Stomach (tissue), 9 donors: Measurements from ENCODE around the gene MOV10L1. TPM values are rescaled to one million over a fixed set of nuclear protein-coding genes. Genes with fewer than 3 reads are reported as not detected.
"Not testable (repeated sequence)": the region's sequence is repeated elsewhere in the genome, so short reads cannot be mapped to it uniquely, and the experiment has no call there.

ENCODE experiments used
- DNase-seq, 2 donors: peaks; one replicate each; pipeline versions ENCODE4 v3.0.0 to v3.0.0-alpha.2; 2013 to 2019
- H3K27ac ChIP-seq, 5 donors: fragments of 200-600 bp in 4 of 5; sonication (generic) in 4 of 5; one replicate each; pipeline ENCODE4 v1.5.1; 2013 to 2019; ENCODE audit warnings: mild to moderate bottlenecking in 1 of 5, moderate library complexity in 1 of 5
- H3K27me3 ChIP-seq, 3 donors: fragments of 200-600 bp; sonication (generic); one replicate each; pipeline ENCODE4 v1.5.1; 2017 to 2019; ENCODE audit warnings: mixed run types in 1 of 3
- H3K36me3 ChIP-seq, 4 donors: fragments of 200-600 bp; sonication (generic); 1 replicate in 3 of 4; 2 replicates in 1 of 4; pipeline ENCODE4 v1.5.1; 2016 to 2019
- H3K4me1 ChIP-seq, 4 donors: fragments of 200-600 bp; sonication (generic); one replicate each; pipeline ENCODE4 v1.5.1; 2016 to 2019
- H3K4me3 ChIP-seq, 4 donors: fragments of 200-600 bp; sonication (generic) in 3 of 4; one replicate each; pipeline ENCODE4 v1.5.1; 2016 to 2019; ENCODE audit warnings: mild to moderate bottlenecking in 1 of 4
- H3K9me3 ChIP-seq, 4 donors: fragments of 200-600 bp; sonication (generic); one replicate each; pipeline ENCODE4 v1.5.1; 2016 to 2019
- CTCF ChIP-seq, 7 experiments: fragments of 450-650 bp in 4 of 7; fragments of 200-600 bp in 3 of 7; sonication (generic) in 3 of 7; IDR thresholded peaks; one replicate each; pipeline ENCODE4 v1.5.1; 2016 to 2019; ENCODE audit warnings: antibody characterized with exemption in 7 of 7, control low read depth in 2 of 7, mild to moderate bottlenecking in 1 of 7
- EP300 ChIP-seq: sonication (generic); formaldehyde crosslinking; IDR thresholded peaks from one replicate; pipeline ENCODE4 v1.6.1; 2017; ENCODE audit warnings: antibody characterized with exemption
- POLR2A ChIP-seq, 4 donors: fragments of 450-650 bp; IDR thresholded peaks; one replicate each; pipeline ENCODE4 v1.6.1; 2016; ENCODE audit warnings: antibody characterized with exemption in 4 of 4, control low read depth in 2 of 4, mild to moderate bottlenecking in 1 of 4, moderate library complexity in 1 of 4
- POLR2AphosphoS5 ChIP-seq, 3 donors: sonication (generic); formaldehyde crosslinking; IDR thresholded peaks; one replicate each; pipeline ENCODE4 v1.6.1; 2016; ENCODE audit warnings: antibody characterized with exemption in 3 of 3
- WGBS, 5 donors: extraction: QIAGEN DNeasy Blood & Tissue Kit in 3 of 5; methylation state at CpG; one replicate each; pipeline versions ENCODE4 v1.1.5 to v1.1.7; 2013 to 2018; 5-methylcytosine and 5-hydroxymethylcytosine counted together
- intact Hi-C: fragments of 100-400 bp; cut with DNase I; formaldehyde crosslinking; loops from one replicate; pipeline ENCODE4 v1.15.1; 2023; ENCODE audit warnings: low total_unique reads
- polyA plus RNA-seq, 3 donors: library from polyadenylated mRNA; stranded (reverse); fragments of 200-250 nt; gene quantifications; one replicate each; pipeline ENCODE4 v1.2.3, GENCODE V29; 2013
- total RNA-seq, 5 donors: library from RNA; depleted of rRNA; stranded (reverse); fragments of >200 nt; gene quantifications; one replicate each; pipeline versions ENCODE4 v1.1.0 to v1.2.3, GENCODE V29; 2014 to 2016
- donor health status: healthy with polysubstance abuse.
- donor health status: Bipolar disorder and iron deficiency.
- donor health status: healthy.

MOV10L1 gene
- total and polyA plus RNA-seq, 8 donors, result 0.12 to 2.8 (median 0.46) TPM; not detected in 3

- DNase-seq, result no peak
- intact Hi-C loops, result no loop called here
- no peaks in the 10 kb centered on the region for H3K9me3 ChIP-seq
- no peaks in the 10 kb centered on the region for H3K27me3 ChIP-seq
- TF ChIP-seq CTCF (IDR thresholded peaks at IDR 0.05) (no peak), POLR2AphosphoS5 (IDR thresholded peaks at IDR 0.05) (no peak), EP300 (no peak), POLR2A (IDR thresholded peaks at IDR 0.05) (no peak)
- no peak overlapping the region for H3K4me3 ChIP-seq
- H3K36me3 ChIP-seq, result peaks cover 10 to 58% (median 47%) of the 10 kb centered on the region in 4 donors
- H3K4me1 ChIP-seq, result peaks cover 17 to 67% (median 45%) of the 10 kb centered on the region in 4 donors
- H3K27ac ChIP-seq, result no peak overlapping the region
- WGBS, 5 donors, result 96 to 100% (median 97%) methylated on average over 1 of the region's 1 CpG
These were observed 113.5 kb downstream of the MOV10L1 start for GRCh38 chr22:50203288-50203687.

- no peak for DNase-seq
- Histone ChIP-seq H3K27ac (no peak overlapping the region), H3K4me3 (no peak overlapping the region), H3K9me3 (no peaks in the 10 kb centered on the region), H3K36me3 (peaks cover 12 to 60% (median 50%) of the 10 kb centered on the region in 4 donors), H3K27me3 (no peaks in the 10 kb centered on the region), H3K4me1 (peaks cover 14 to 65% (median 43%) of the 10 kb centered on the region in 4 donors)
- no peak for TF ChIP-seq POLR2AphosphoS5 (IDR thresholded peaks at IDR 0.05)
- no peak for TF ChIP-seq POLR2A (IDR thresholded peaks at IDR 0.05)
- no peak for TF ChIP-seq EP300
- intact Hi-C loops, result no loop called here
- 92 to 94% (median 94%) methylated on average over 7 of the region's 7 CpGs for WGBS, 5 donors
These were observed 114.8 kb downstream of the MOV10L1 start for GRCh38 chr22:50204571-50204970.

- H3K27me3 ChIP-seq, H3K4me3 ChIP-seq, H3K9me3 ChIP-seq, DNase-seq, H3K27ac ChIP-seq, intact Hi-C loops: not testable (repeated sequence)
- 88 to 90% (median 90%) methylated on average over 9 of the region's 9 CpGs for WGBS, 5 donors
- H3K4me1 ChIP-seq, result peaks cover 9 to 65% (median 43%) of the 10 kb centered on the region in 4 donors
- peaks cover 12 to 62% (median 52%) of the 10 kb centered on the region in 4 donors for H3K36me3 ChIP-seq
These were observed 115.2 kb downstream of the MOV10L1 start for GRCh38 chr22:50204998-50205397.

- 89 to 94% (median 93%) methylated on average over 39 to 45 of the region's 45 CpGs for whole genome bisulfite sequencing, 5 donors
- no peak for DNase-seq
- H3K9me3 ChIP-seq, result no peaks in the 10 kb centered on the region
- peaks cover 7 to 64% (median 42%) of the 10 kb centered on the region in 4 donors for H3K4me1 ChIP-seq
- intact Hi-C loops, result no loop called here
- no peak overlapping the region for H3K4me3 ChIP-seq
- H3K36me3 ChIP-seq, result peaks cover 20 to 71% (median 62%) of the 10 kb centered on the region in 4 donors
- TF ChIP-seq POLR2AphosphoS5 (IDR thresholded peaks at IDR 0.05), result no peak
- H3K27me3 ChIP-seq, result no peaks in the 10 kb centered on the region
- H3K27ac ChIP-seq, result peak overlapping the region in 1 of 5 donors; percentile 29
These were observed 116.2 kb downstream of the MOV10L1 start for GRCh38 chr22:50205781-50206569.

- peaks cover 26 to 78% (median 68%) of the 10 kb centered on the region in 4 donors for H3K36me3 ChIP-seq
- H3K4me3 ChIP-seq, result no peak overlapping the region
- no peak overlapping the region for H3K27ac ChIP-seq
- intact Hi-C loops, result no loop called here
- peaks cover 5 to 63% (median 39%) of the 10 kb centered on the region in 4 donors for H3K4me1 ChIP-seq
- TF ChIP-seq CTCF (IDR thresholded peaks at IDR 0.05) (peak in 2 of 7 experiments; percentile 8 to 23), EP300 (no peak)
- 33 to 55% (median 42%) methylated on average over 10 of the region's 10 CpGs for WGBS, 5 donors
- no peaks in the 10 kb centered on the region for H3K27me3 ChIP-seq
- H3K9me3 ChIP-seq, result no peaks in the 10 kb centered on the region
- peak in 1 of 2 donors; percentile 40 for DNase-seq
These were observed 116.8 kb downstream of the MOV10L1 start for GRCh38 chr22:50206599-50206998.
